HG03575 (cell line): Measurements from ENCODE around the gene LSM14A.
"Not testable (repeated sequence)": the region's sequence is repeated elsewhere in the genome, so short reads cannot be mapped to it uniquely, and the experiment has no call there.

Experiments
- ATAC-seq: cut with Tn5 transposase; IDR thresholded peaks from one replicate; pipeline ENCODE4 v1.9.1; 2021; ENCODE audit not compliant: unreplicated experiment, insufficient number of reproducible peaks, low FRiP score; ENCODE audit errors: extremely low read depth

LSM14A gene

DNA sequence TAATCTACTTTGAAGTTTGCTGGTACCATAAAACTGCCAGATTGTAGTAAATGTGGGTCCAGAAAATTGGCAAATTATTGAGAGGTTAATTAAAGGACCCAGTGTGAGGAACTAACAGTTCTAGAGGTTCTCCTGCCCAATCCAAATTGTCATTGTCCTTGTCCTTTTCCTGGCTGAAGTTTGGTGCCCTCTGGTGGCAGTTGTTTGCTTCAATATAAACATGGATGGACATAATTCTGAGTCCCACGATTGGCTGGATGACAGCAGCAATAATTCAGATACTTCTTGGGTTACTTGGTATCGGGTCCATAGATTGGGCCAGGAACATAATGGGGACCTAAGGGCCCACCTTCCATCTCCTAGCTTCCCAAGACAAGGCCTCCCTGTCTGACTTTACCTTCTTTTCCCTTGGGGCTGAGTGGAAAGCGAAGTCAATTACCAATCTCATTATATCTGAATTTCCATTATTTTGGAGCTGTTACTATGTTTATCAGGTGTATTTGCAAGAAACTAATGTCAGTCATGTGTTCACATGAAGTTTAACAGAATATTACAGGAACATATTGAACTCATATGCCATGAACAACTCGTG lies 48.3 kb downstream of the LSM14A start:
- ATAC-seq: no peak

GRCh38 chr19:34222386-34222785 lies 50.1 kb downstream of the LSM14A start:
- ATAC-seq: no peak

DNA sequence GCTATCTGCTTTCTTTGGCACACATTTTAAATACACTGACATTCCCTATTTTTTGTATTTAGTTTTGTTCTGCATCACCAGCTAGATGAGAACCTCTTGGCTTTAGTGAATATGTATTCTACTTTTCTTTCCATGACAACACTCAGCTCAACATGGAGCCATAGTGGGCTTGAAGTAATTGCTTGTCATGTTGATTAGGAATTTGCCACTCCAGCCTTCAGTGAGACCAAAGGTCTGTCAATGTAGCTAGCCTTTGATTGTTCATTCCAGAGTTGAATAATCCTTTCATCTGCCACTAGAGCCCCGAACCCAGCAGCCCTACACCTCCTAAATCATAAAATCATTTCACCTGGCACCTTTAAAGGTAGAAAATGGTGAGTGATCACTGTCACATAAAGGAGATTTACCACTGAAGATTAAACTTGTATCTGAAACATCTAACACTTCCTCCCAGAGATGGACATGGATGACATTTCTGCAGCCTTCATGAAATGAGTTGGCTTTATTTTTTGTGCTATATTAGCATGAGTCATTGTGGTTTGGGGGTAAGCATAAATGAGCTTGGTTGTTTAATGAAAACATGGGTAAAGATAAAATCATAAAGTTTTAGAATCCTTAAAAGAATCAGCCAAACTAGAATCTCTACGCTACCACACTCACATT lies 52.8 kb downstream of the LSM14A start:
- no peak for ATAC-seq

- ATAC-seq: no peak
Observed at GRCh38 chr19:34225659-34226015, 53.3 kb downstream of the LSM14A start.

DNA sequence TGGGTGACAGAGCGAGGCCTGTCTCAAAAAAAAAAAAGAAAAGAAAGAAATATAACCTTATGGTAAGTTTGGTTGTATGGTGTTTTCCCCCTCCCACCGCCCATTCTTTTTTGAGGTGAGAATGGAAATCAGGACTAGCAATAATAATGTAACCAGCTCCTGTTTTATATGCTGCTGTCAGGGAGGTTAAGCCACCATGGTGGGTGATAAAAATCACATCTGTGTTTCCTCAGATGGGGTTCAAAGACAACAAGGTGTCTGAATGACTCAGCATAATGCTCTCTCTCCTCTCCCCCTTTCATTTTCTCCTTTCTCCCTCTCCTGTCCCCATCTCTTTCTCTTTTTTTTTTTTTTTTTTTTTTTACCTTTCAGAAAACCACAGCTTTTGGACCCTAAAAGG lies 53.7 kb downstream of the LSM14A start:
- ATAC-seq: no peak

DNA sequence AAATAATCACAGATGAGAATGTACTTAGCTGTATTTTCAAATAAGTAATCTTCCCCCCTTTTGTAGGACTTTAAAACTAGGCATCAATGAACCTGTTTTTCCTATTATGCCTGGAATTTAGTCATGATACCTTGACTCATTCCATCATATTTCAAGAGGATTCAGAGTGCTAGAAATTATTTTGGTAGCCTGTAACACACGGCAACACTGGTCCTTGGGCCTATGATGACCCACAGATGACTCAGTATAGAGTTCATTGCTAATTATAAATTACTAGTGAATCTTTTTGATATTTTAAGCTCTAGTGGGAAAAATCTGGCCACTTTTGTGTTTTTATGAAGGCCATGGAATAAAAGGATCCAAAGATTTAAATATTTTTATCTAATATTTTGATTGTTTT lies 56.0 kb downstream of the LSM14A start:
- no peak for ATAC-seq

- ATAC-seq: no peak
Observed at GRCh38 chr19:34228762-34229161, 56.5 kb downstream of the LSM14A start.

DNA sequence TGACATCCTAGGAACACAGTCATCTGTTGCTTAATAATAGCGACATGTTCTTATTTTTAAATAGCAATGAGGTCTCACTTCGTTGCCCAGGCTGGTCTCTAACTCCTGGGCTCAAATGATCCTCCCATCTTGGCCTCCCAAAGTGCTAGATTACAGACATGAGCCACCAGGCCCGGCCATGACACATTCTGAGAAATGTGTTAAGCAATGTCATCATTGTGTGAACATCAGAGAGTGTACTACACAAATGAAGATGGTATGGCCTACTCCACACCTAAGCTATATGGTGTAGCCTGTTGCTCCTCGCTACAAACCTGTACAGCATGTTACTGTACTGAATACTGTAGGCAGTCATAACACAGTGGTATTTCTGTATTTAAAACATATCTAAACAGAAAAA lies 57.4 kb downstream of the LSM14A start:
- no peak for ATAC-seq

- ATAC-seq: no peak
Observed at GRCh38 chr19:34230820-34231219, 58.5 kb downstream of the LSM14A start.

GRCh38 chr19:34231439-34231838 lies 59.1 kb downstream of the LSM14A start:
- ATAC-seq: no peak

- ATAC-seq: no peak
Observed at GRCh38 chr19:34232566-34233481, 60.5 kb downstream of the LSM14A start.

DNA sequence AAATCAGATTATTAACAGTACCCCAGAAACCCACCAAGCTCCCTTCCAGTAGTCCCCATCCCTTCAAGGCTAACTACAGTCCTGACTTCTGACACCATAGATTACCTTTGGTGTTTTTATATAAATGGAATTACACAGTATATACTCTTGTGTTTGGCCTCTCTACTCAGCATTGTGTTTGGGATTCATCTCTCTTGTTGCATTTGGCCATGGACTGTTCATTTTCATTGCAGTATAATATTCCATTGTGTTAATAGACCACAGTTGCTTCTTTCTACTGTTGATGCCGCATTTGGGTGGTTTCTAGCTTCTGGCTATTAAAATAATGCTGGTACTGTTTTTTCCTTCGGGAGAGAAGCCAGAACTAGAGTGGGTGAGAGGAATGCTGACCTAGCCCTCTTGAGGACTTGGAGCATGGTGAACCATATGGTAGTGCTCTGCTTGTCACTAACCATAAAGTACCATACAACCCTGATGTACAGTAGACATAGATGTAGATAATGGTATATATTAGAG lies 63.2 kb downstream of the LSM14A start:
- no peak for ATAC-seq

GRCh38 chr19:34236035-34236987 lies 64.0 kb downstream of the LSM14A start:
- ATAC-seq: no peak

DNA sequence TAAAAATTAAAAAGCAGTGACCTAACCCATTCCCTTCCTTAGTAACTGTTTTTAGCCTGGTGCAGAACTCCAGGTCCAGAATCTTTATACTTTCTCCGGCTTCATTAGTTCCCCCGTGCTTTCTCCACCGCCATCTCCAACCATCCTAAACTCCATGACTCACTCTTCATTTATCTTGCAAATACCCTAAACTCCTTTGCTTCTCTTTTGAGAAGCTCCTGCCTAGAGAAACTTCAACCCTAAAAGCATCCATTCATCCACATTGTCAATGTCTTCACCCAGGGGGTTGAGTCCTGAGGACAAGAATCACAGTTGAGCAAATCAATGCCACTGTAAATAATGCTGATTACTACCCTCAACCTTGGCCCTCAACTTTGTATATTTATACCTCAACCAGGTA lies 65.0 kb downstream of the LSM14A start:
- no peak for ATAC-seq

GRCh38 chr19:34237939-34238338 lies 65.6 kb downstream of the LSM14A start:
- no peak for ATAC-seq

DNA sequence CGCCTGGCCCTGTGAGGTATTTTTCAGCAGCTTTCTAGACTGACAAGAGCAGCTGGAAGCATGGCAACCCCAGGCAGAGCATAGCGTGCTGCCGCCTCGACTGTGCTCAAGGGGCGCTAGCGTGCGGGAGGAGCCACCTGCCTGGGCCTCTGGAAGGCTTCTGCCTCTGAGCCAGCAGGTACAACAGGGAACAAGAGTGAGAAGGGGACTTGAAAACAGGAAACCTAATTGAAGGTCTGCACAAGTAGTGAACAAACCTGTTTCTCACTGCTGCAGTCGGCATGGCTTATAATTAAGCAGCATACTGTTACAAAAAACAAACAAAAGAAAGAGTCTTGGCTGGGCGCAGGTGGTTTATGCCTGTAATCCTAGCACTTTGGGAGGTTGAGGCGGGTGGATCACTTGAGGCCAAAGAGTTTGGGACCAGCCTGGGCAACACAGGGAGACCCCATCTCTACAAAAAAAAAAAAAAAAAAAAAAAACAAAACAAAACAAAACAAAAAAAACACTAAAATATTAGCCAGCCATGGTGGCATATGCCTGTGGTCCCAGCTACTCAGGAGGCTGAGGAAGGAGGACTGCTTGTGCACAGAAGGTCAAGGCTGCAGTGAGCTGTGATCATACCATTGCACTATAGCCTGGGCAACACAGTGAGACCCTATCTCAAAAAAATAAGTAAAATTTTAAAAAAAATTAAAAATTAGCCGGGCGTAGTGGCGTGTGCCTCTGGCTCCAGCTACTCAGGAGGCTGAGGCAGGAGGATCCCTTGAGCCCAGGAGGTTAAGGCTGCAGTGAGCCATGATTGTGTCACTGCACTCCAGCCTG lies 69.4 kb downstream of the LSM14A start:
- ATAC-seq: no peak

DNA sequence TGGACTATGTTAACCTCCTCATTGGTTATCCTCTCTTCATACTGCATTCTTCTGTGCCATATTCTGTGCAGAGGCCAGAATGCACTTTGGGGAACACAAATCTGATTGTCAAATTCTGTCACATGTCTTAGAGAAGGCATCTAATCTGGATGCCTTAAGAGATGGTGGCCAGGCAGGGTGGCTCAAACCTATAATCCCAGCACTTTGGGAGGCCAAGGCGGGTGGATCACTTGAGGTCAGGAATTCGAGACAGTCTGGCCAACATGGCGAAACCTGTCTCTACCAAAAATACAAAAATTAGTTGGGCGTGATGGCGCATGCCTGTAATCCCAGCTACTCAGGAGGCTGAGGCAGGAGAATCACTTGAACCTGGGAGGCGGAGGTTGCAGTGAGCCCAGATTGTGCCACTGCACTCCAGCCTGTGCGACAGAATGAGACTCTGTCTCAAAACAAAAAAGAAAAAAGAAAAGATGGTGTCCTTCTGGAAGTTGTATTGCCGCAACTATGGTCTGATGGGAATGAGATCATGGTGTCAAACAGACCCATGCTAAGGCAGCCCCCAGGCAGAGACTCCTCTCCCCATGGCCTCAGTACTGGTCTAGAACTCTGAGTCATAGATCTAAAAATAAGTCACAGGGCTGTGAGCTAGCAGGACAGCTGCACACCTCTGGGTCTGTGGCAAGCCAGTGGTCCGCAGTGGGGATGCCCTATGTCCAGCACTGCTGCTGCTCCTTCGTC lies 71.0 kb downstream of the LSM14A start:
- ATAC-seq: not testable (repeated sequence)
